Activated CD4-positive, alpha-beta T cell treated with anti-CD3 and anti-CD28 coated beads, Interleukin-2, amount 50 U/mL, for 48 hours (primary cell): ENCODE results near the gene TBC1D1.

ENCODE experiments used
- DNase-seq, 2 experiments: peaks; one replicate each; pipeline ENCODE4 v3.0.0-alpha.2; 2020

Gene TBC1D1

GRCh38 chr4:37928426-37929416 is 37.8 kb downstream of the TBC1D1 start:
- no peak for DNase-seq

- DNase-seq, result no peak
These were observed 43.2 kb downstream of the TBC1D1 start for GRCh38 chr4:37934096-37934495.

- DNase-seq, result no peak
These were observed 43.7 kb downstream of the TBC1D1 start for GRCh38 chr4:37934609-37935008.

GRCh38 chr4:37935026-37935425 is 44.1 kb downstream of the TBC1D1 start:
- DNase-seq, result no peak

GRCh38 chr4:37936889-37937498 is 46.1 kb downstream of the TBC1D1 start:
- DNase-seq, result no peak

- no peak for DNase-seq
These were observed 47.3 kb downstream of the TBC1D1 start for GRCh38 chr4:37938208-37938607.

- no peak for DNase-seq
These were observed 55.8 kb downstream of the TBC1D1 start for GRCh38 chr4:37946503-37947179.

- no peak for DNase-seq
These were observed 57.7 kb downstream of the TBC1D1 start for GRCh38 chr4:37948542-37948941.

- no peak for DNase-seq
These were observed 58.9 kb downstream of the TBC1D1 start for GRCh38 chr4:37949636-37950426.

- no peak for DNase-seq
These were observed 60.8 kb downstream of the TBC1D1 start for GRCh38 chr4:37951461-37952352.

- DNase-seq, result no peak
These were observed 62.3 kb downstream of the TBC1D1 start for GRCh38 chr4:37953156-37953555.

- no peak for DNase-seq
These were observed 62.9 kb downstream of the TBC1D1 start for GRCh38 chr4:37953620-37954293.

GRCh38 chr4:37956941-37957340 is 66.1 kb downstream of the TBC1D1 start:
- DNase-seq, result no peak

- no peak for DNase-seq
These were observed 68.0 kb downstream of the TBC1D1 start for GRCh38 chr4:37958932-37959331.

- DNase-seq, result no peak
These were observed 69.2 kb downstream of the TBC1D1 start, which contains the start of gene PTTG2 for GRCh38 chr4:37960098-37960497. PTTG2 (plus strand) TSS chr4:37960398; CDS start chr4:37960435, 37 bp downstream.

GRCh38 chr4:37960679-37961450 is 70.0 kb downstream of the TBC1D1 start:
- DNase-seq, result no peak

- DNase-seq, result no peak
These were observed 74.0 kb downstream of the TBC1D1 start for GRCh38 chr4:37964734-37965457.

GRCh38 chr4:37966044-37966443 is 75.2 kb downstream of the TBC1D1 start:
- DNase-seq, result no peak

GRCh38 chr4:37967736-37968135 is 76.9 kb downstream of the TBC1D1 start:
- no peak for DNase-seq
